ENCODE results near the gene SORCS2.

DNA sequence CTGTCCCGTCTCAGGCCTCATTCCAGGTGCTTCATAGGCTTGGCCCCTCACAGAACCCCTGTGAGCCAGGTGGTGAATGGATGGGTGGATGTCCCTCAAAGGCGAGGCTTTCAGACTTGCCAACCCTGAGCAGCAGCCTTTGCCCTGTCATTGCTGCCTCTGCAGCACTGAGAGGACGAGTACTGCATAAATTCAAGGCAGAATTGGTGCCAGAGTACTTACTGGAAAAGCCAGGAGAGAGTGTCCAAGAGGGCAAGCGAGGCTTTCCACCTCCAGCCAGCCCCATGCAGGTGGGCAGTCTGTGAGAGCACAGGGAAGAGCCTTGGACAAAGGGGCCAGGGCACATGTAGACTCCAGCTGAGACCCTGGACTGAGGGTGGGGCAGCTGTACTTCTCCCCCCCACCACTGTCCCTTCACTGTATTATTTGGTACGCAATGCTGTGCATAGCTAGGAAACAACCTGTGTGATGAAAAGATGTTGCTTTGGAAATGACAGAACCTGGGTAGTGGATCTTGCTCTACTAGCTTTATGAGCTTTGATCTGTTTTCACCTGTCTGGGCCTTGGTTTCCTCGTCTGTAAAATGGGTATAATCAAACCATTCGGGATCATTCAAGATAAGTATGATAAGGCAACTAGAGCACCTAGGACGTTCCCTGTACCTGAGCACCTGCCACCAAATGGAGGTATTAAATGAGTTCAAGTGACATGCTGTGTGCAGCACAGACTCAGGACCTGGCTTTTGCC lies 467.3 kb downstream of the SORCS2 start:
- TF ChIP-seq FOSL1 (IDR thresholded peaks at IDR 0.05; ENCODE audit: insufficient read depth, low read depth, low read length) (no peak), CTCF (IDR thresholded peaks at IDR 0.05; ENCODE audit: control extremely low read depth in 1 of 3, insufficient read depth in 1 of 3, low read depth in 1 of 3, low read length in 3 of 3) (no peak), RAD21 (IDR thresholded peaks at IDR 0.05 in 1 of 2, conservative IDR thresholded peaks at IDR 0.05 in 1 of 2; ENCODE audit: low read depth in 2 of 2, low read length in 2 of 2) (no peak), POLR2A (IDR thresholded peaks at IDR 0.05; ENCODE audit: control extremely low read depth in 1 of 2, low read depth in 2 of 2, low read length in 2 of 2) (no peak), JUN (IDR thresholded peaks at IDR 0.05; ENCODE audit: low read depth, low read length) (no peak), CEBPB (IDR thresholded peaks at IDR 0.05; ENCODE audit: low read depth, low read length) (no peak), SIN3A (conservative IDR thresholded peaks at IDR 0.05 in 1 of 2, IDR thresholded peaks at IDR 0.05 in 1 of 2; ENCODE audit: low read depth in 1 of 2, low read length in 2 of 2) (no peak), EZH2 (IDR thresholded peaks at IDR 0.05; ENCODE audit: low read depth, low read length, severe bottlenecking) (no peak), JUND (IDR thresholded peaks at IDR 0.05; ENCODE audit: low read length) (no peak), SP1 (IDR thresholded peaks at IDR 0.05; ENCODE audit: low read depth, low read length) (no peak), TBP (IDR thresholded peaks at IDR 0.05; ENCODE audit: low read depth, low read length) (no peak), RBBP5 (IDR thresholded peaks at IDR 0.05; ENCODE audit: borderline replicate concordance, low read depth, low read length) (no peak)
